ENCODE measurements around the gene C12orf50. TPM values are rescaled to one million over a fixed set of nuclear protein-coding genes. Genes with fewer than 3 reads are reported as not detected.
"Not testable (repeated sequence)": the region's sequence is repeated elsewhere in the genome, so short reads cannot be mapped to it uniquely, and the experiment has no call there.

Gene C12orf50
- total RNA-seq, 1 donor from 2014 or later: not detected

GRCh38 chr12:88036353-88036965, 7.3 kb upstream of the C12orf50 start:
- H3K4me1 Mint-ChIP-seq (ENCODE audit: unreplicated experiment): peaks cover 49% of the 10 kb centered on the region
- no peak for TF ChIP-seq CTCF (IDR thresholded peaks at IDR 0.05)
- peak overlapping the region; percentile 12 for H3K27ac Mint-ChIP-seq (ENCODE audit: unreplicated experiment)
- DNase-seq (ENCODE audit: extremely low spot score, unreplicated experiment): no peak
- H3K36me3 Mint-ChIP-seq (ENCODE audit: unreplicated experiment): peaks cover 3% of the 10 kb centered on the region
- no peaks in the 10 kb centered on the region for H3K9me3 Mint-ChIP-seq (ENCODE audit: unreplicated experiment)
- no peaks in the 10 kb centered on the region for H3K27me3 Mint-ChIP-seq (ENCODE audit: unreplicated experiment)
- peak overlapping the region; percentile 96 for H3K4me3 Mint-ChIP-seq (ENCODE audit: unreplicated experiment)

GRCh38 chr12:88035907-88036289, 6.7 kb upstream of the C12orf50 start:
- Mint-ChIP-seq H3K27ac (ENCODE audit: unreplicated experiment) (peak overlapping the region; percentile 94), H3K27me3 (ENCODE audit: unreplicated experiment) (no peaks in the 10 kb centered on the region), H3K36me3 (ENCODE audit: unreplicated experiment) (peaks cover 3% of the 10 kb centered on the region), H3K9me3 (ENCODE audit: unreplicated experiment) (no peaks in the 10 kb centered on the region), H3K4me1 (ENCODE audit: unreplicated experiment) (peaks cover 47% of the 10 kb centered on the region), H3K4me3 (ENCODE audit: unreplicated experiment) (peak overlapping the region; percentile 96)
- no peak for DNase-seq (ENCODE audit: extremely low spot score, unreplicated experiment)
- no peak for TF ChIP-seq CTCF (IDR thresholded peaks at IDR 0.05)

- Mint-ChIP-seq H3K36me3 (ENCODE audit: unreplicated experiment) (peaks cover 3% of the 10 kb centered on the region), H3K4me3 (ENCODE audit: unreplicated experiment) (peak overlapping the region; percentile 96), H3K4me1 (ENCODE audit: unreplicated experiment) (peaks cover 42% of the 10 kb centered on the region), H3K27ac (ENCODE audit: unreplicated experiment) (peak overlapping the region; percentile 94), H3K27me3 (ENCODE audit: unreplicated experiment) (no peaks in the 10 kb centered on the region), H3K9me3 (ENCODE audit: unreplicated experiment) (no peaks in the 10 kb centered on the region)
- no peak for TF ChIP-seq CTCF (IDR thresholded peaks at IDR 0.05)
- peak; percentile 95 for DNase-seq (ENCODE audit: extremely low spot score, unreplicated experiment)
Measured at GRCh38 chr12:88035271-88035906, 6.2 kb upstream of the C12orf50 start.

GRCh38 chr12:88031161-88031560, 2.0 kb upstream of the C12orf50 start:
- not testable (repeated sequence) for H3K4me3 Mint-ChIP-seq (ENCODE audit: unreplicated experiment)

GRCh38 chr12:88026196-88026595, 3.0 kb downstream of the C12orf50 start:
- no peak overlapping the region for H3K4me3 Mint-ChIP-seq (ENCODE audit: unreplicated experiment)

More at GRCh38 chr12:88031161-88031560, 2.0 kb upstream of the C12orf50 start:
- not testable (repeated sequence) for H3K36me3 Mint-ChIP-seq (ENCODE audit: unreplicated experiment); H3K9me3 Mint-ChIP-seq (ENCODE audit: unreplicated experiment); DNase-seq (ENCODE audit: extremely low spot score, unreplicated experiment); H3K4me1 Mint-ChIP-seq (ENCODE audit: unreplicated experiment); H3K27ac Mint-ChIP-seq (ENCODE audit: unreplicated experiment); H3K27me3 Mint-ChIP-seq (ENCODE audit: unreplicated experiment)

More at GRCh38 chr12:88026196-88026595, 3.0 kb downstream of the C12orf50 start:
- no peaks in the 10 kb centered on the region for H3K36me3 Mint-ChIP-seq (ENCODE audit: unreplicated experiment)
- DNase-seq (ENCODE audit: extremely low spot score, unreplicated experiment): no peak
- TF ChIP-seq CTCF (IDR thresholded peaks at IDR 0.05): no peak
- H3K27ac Mint-ChIP-seq (ENCODE audit: unreplicated experiment): no peak overlapping the region
- no peaks in the 10 kb centered on the region for H3K4me1 Mint-ChIP-seq (ENCODE audit: unreplicated experiment)
- peaks cover 6% of the 10 kb centered on the region for H3K9me3 Mint-ChIP-seq (ENCODE audit: unreplicated experiment)
- peaks cover 17% of the 10 kb centered on the region for H3K27me3 Mint-ChIP-seq (ENCODE audit: unreplicated experiment)

Data from osteocyte (in vitro differentiated cells).